KMS-11 (cell line): ENCODE measurements around the gene MMS19.

Experiments used
- H2AFZ ChIP-seq: fragments of 200-600 bp; sonication (generic); 2 replicates; pipeline ENCODE4 v1.6.1; 2016; ENCODE audit warnings: antibody characterized with exemption, mixed run types, low read depth
- H3K27ac ChIP-seq: fragments of 200-600 bp; sonication (generic); 2 replicates; pipeline ENCODE4 v1.6.1; 2016; ENCODE audit warnings: mild to moderate bottlenecking, mixed run types
- H3K27me3 ChIP-seq: fragments of 200-600 bp; sonication (generic); 2 replicates; pipeline ENCODE4 v1.6.1; 2017; ENCODE audit warnings: mild to moderate bottlenecking, low read depth, mixed run types, moderate library complexity; ENCODE audit not compliant: insufficient read depth
- H3K36me3 ChIP-seq: fragments of 200-600 bp; sonication (generic); 2 replicates; pipeline ENCODE4 v1.6.1; 2017; ENCODE audit warnings: mild to moderate bottlenecking, mixed run types; ENCODE audit not compliant: insufficient read depth
- H3K4me1 ChIP-seq: fragments of 200-600 bp; sonication (generic); 2 replicates; pipeline ENCODE4 v1.6.1; 2016; ENCODE audit warnings: mild to moderate bottlenecking, low read depth, mixed run types; ENCODE audit not compliant: poor library complexity, severe bottlenecking
- H3K4me2 ChIP-seq: fragments of 200-600 bp; sonication (generic); 2 replicates; pipeline ENCODE4 v1.7.0; 2016; ENCODE audit warnings: mild to moderate bottlenecking, mixed run types
- H3K4me3 ChIP-seq: fragments of 200-600 bp; sonication (generic); IDR thresholded peaks from 2 replicates; pipeline ENCODE4 v1.6.1; 2017; ENCODE audit warnings: low read depth, low read length, mixed read lengths; ENCODE audit not compliant: insufficient read depth
- H3K79me2 ChIP-seq: fragments of 200-600 bp; sonication (generic); 2 replicates; pipeline ENCODE4 v1.6.1; 2016; ENCODE audit warnings: low read depth, mixed run types; ENCODE audit not compliant: insufficient read depth
- H3K9ac ChIP-seq: fragments of 200-600 bp; sonication (generic); 2 replicates; pipeline ENCODE4 v1.6.1; 2016; ENCODE audit warnings: mild to moderate bottlenecking, mixed run types
- H4K20me1 ChIP-seq: fragments of 200-600 bp; sonication (generic); 2 replicates; pipeline ENCODE4 v1.6.1; 2016; ENCODE audit warnings: mild to moderate bottlenecking, mixed run types; ENCODE audit not compliant: insufficient read depth
- CTCF ChIP-seq: fragments of 200-600 bp; sonication (generic); conservative IDR thresholded peaks from 2 replicates; pipeline ENCODE4 v1.6.1; 2017; ENCODE audit warnings: low read depth, mild to moderate bottlenecking, antibody characterized with exemption, low read length, moderate library complexity, mixed read lengths

MMS19 gene

GRCh38 chr10:97412891-97413304, 85.3 kb downstream of the MMS19 start:
- no peaks in the 10 kb centered on the region for H3K27me3 ChIP-seq
- H3K36me3 ChIP-seq = no peaks in the 10 kb centered on the region
- H3K27ac ChIP-seq = peak overlapping the region; percentile 93
- no peak for TF ChIP-seq CTCF
- H2AFZ ChIP-seq = peak overlapping the region; percentile 96
- H3K9ac ChIP-seq = peak overlapping the region; percentile 55
- no peak overlapping the region for H3K4me3 ChIP-seq
- H4K20me1 ChIP-seq = no peaks in the 10 kb centered on the region
- peaks cover 43% of the 10 kb centered on the region for H3K4me1 ChIP-seq
- H3K79me2 ChIP-seq = no peaks in the 10 kb centered on the region
- peak overlapping the region; percentile 88 for H3K4me2 ChIP-seq

- no peaks in the 10 kb centered on the region for H3K27me3 ChIP-seq
- H3K4me2 ChIP-seq = no peak overlapping the region; the same call in 1 of the 2 replicates
- no peak overlapping the region for H2AFZ ChIP-seq
- no peak for TF ChIP-seq CTCF
- no peak overlapping the region for H3K9ac ChIP-seq
- no peaks in the 10 kb centered on the region for H4K20me1 ChIP-seq
- peaks cover 54% of the 10 kb centered on the region for H3K4me1 ChIP-seq
- no peak overlapping the region for H3K4me3 ChIP-seq
- no peaks in the 10 kb centered on the region for H3K79me2 ChIP-seq
- peak overlapping the region; percentile 93; the same call in 1 of the 2 replicates for H3K27ac ChIP-seq
- no peaks in the 10 kb centered on the region for H3K36me3 ChIP-seq
These were observed 86.8 kb downstream of the MMS19 start for GRCh38 chr10:97411406-97411805.

GRCh38 chr10:97408496-97408992, 89.7 kb downstream of the MMS19 start:
- Histone ChIP-seq H3K27me3 (no peaks in the 10 kb centered on the region), H3K27ac (no peak overlapping the region), H3K36me3 (no peaks in the 10 kb centered on the region), H4K20me1 (no peaks in the 10 kb centered on the region), H3K4me3 (no peak overlapping the region), H3K4me2 (no peak overlapping the region), H3K79me2 (no peaks in the 10 kb centered on the region), H2AFZ (no peak overlapping the region), H3K4me1 (peaks cover 41% of the 10 kb centered on the region), H3K9ac (no peak overlapping the region)
- no peak for TF ChIP-seq CTCF
